ENCODE results near the gene DCTPP1.

DNA sequence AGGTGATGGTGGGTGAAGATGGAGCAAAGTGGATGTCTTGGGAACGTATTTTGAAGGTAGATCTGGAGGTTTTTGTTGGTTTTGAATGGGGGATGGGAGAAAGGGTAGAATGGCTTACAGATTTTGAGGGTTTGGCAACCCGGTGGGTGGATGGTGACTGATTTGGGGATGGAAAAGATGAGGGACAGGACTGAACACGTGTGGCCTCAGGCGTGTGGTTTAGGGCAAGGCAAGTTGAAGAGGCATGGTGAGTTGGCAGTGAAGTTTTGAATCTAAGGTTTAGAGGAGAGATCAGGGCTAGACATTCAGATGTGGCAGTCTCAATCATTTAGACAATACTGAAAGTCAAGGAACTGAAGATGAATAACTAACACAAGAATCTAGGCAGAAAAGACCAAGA lies 5.0 kb upstream of the DCTPP1 start:
- no peak for TF ChIP-seq POLR2A (IDR thresholded peaks at IDR 0.05)
- TF ChIP-seq, protein P1, sequence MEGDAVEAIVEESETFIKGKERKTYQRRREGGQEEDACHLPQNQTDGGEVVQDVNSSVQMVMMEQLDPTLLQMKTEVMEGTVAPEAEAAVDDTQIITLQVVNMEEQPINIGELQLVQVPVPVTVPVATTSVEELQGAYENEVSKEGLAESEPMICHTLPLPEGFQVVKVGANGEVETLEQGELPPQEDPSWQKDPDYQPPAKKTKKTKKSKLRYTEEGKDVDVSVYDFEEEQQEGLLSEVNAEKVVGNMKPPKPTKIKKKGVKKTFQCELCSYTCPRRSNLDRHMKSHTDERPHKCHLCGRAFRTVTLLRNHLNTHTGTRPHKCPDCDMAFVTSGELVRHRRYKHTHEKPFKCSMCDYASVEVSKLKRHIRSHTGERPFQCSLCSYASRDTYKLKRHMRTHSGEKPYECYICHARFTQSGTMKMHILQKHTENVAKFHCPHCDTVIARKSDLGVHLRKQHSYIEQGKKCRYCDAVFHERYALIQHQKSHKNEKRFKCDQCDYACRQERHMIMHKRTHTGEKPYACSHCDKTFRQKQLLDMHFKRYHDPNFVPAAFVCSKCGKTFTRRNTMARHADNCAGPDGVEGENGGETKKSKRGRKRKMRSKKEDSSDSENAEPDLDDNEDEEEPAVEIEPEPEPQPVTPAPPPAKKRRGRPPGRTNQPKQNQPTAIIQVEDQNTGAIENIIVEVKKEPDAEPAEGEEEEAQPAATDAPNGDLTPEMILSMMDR (IDR thresholded peaks at IDR 0.05), result no peak
- TF ChIP-seq POLR2AphosphoS5 (IDR thresholded peaks at IDR 0.05; ENCODE audit: insufficient read depth in 1 of 2, low read depth in 1 of 2), result no peak

All from vagina (tissue), 2 donors.